ENCODE measurements around the gene LOC128125822.

DNA sequence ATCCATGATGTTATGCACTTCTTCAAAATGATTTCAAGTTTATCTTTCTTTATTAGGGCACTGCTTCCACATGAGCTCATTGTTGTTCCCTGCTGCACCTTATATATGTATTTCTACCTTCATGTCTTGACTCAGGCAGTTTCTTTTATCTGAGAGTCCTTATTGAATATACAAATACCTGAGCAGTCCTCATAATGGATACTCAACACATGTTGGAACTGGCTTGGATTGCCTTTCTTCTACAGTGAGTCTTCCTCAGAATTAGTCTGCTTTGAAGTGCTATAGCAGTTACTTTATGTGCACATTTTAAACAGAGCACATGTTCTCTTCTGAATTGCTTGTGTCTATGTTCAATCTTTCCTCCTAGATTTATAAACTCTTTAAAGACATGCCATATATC is 45.3 kb upstream of the LOC128125822 start:
- TF ChIP-seq, protein P1, sequence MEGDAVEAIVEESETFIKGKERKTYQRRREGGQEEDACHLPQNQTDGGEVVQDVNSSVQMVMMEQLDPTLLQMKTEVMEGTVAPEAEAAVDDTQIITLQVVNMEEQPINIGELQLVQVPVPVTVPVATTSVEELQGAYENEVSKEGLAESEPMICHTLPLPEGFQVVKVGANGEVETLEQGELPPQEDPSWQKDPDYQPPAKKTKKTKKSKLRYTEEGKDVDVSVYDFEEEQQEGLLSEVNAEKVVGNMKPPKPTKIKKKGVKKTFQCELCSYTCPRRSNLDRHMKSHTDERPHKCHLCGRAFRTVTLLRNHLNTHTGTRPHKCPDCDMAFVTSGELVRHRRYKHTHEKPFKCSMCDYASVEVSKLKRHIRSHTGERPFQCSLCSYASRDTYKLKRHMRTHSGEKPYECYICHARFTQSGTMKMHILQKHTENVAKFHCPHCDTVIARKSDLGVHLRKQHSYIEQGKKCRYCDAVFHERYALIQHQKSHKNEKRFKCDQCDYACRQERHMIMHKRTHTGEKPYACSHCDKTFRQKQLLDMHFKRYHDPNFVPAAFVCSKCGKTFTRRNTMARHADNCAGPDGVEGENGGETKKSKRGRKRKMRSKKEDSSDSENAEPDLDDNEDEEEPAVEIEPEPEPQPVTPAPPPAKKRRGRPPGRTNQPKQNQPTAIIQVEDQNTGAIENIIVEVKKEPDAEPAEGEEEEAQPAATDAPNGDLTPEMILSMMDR (IDR thresholded peaks at IDR 0.05), result no peak
- TF ChIP-seq POLR2A (IDR thresholded peaks at IDR 0.05), result no peak

All from body of pancreas (tissue), 4 donors.